Endothelial cell (in vitro differentiated cells): ENCODE results near the gene MPP3. TPM values are rescaled to one million over a fixed set of nuclear protein-coding genes. Genes with fewer than 3 reads are reported as not detected.

Experiments used
- DNase-seq: peaks from one replicate; pipeline ENCODE4 v3.0.0; 2021; ENCODE audit warnings: low spot score
- H3K27ac Mint-ChIP-seq: one replicate; pipeline ENCODE4 v1.8.0; 2021; ENCODE audit warnings: mixed read lengths, inconsistent platforms; ENCODE audit not compliant: unreplicated experiment
- H3K27me3 Mint-ChIP-seq: one replicate; pipeline ENCODE4 v1.8.0; 2021; ENCODE audit warnings: mild to moderate bottlenecking, moderate library complexity, mixed read lengths, inconsistent platforms; ENCODE audit not compliant: unreplicated experiment
- H3K36me3 Mint-ChIP-seq: one replicate; pipeline ENCODE4 v1.8.0; 2021; ENCODE audit warnings: mild to moderate bottlenecking, low read depth, mixed read lengths, inconsistent platforms; ENCODE audit not compliant: unreplicated experiment
- H3K4me1 Mint-ChIP-seq: one replicate; pipeline ENCODE4 v1.8.0; 2021; ENCODE audit warnings: mild to moderate bottlenecking, mixed read lengths, inconsistent platforms; ENCODE audit not compliant: unreplicated experiment
- H3K4me3 Mint-ChIP-seq: one replicate; pipeline ENCODE4 v1.8.0; 2021; ENCODE audit warnings: mild to moderate bottlenecking, mixed read lengths, inconsistent platforms; ENCODE audit not compliant: unreplicated experiment
- H3K9me3 Mint-ChIP-seq: one replicate; pipeline ENCODE4 v1.8.0; 2021; ENCODE audit warnings: mixed read lengths, inconsistent platforms; ENCODE audit not compliant: unreplicated experiment
- total RNA-seq: library from RNA; stranded (reverse); fragmentation: NEBNext Ultra II Directional; extraction: Animal tissue kit (Norgen Biotek cat#: 25700); gene quantifications from one replicate; pipeline ENCODE4 v1.2.1, GENCODE V29; 2021; ENCODE audit not compliant: unreplicated experiment
- TF ChIP-seq, protein P1 (sequence below): fragments of 200-600 bp; sonication (generic); IDR thresholded peaks from one replicate; pipeline ENCODE4 v1.5.0; 2021; ENCODE audit warnings: antibody characterized with exemption; ENCODE audit not compliant: unreplicated experiment

The MPP3 gene
- total RNA-seq, 1 donor from 2014 or later: 5.2 TPM

DNA sequence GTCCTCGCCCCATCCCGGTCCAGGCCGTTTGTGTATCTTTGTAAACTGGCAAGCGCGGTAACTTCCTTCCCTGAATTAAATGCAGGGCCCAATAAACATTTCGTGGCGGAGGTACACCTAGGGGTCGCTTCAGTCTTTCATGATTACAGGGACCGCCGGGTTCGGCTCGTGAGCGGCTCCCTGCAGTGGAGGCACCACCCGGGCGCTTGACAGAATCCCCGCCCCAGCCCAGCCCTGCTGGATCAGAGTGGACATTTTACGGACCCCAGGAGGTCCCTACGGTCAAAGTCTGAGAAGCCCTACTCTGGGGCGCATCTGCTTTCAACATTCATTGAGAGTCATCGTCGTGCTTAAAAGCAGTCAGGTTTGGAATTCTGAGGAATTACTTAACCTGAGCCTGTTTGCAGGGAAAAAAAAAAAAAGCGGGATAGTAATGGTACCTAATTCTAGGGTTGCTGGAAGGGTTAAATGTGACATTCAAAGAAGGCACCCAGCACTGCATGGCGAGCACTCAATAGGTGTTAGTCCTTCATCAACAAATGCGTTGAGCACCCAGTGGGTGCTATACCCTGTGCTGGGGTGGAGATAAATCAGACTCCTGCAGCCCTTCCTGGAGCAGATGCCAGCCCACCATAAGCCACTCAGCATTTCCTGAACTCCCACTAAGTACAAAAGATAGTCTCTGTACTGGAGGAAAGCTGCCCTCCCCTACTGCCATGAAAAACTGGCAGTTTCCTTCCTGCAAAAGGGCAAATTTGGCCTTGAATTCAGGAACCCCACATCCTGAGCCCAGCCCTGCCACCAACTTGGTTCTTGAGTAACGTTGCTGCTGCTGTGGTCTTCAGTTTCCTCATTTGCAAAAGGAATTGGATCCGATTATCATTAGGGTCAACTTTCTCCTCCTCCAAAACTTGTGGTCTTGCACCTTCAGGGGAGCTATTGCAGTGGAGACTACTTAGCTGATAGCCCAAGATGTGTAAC is 53.5 kb downstream of the MPP3 start:
- H3K9me3 Mint-ChIP-seq: no peaks in the 10 kb centered on the region
- TF ChIP-seq, protein P1, sequence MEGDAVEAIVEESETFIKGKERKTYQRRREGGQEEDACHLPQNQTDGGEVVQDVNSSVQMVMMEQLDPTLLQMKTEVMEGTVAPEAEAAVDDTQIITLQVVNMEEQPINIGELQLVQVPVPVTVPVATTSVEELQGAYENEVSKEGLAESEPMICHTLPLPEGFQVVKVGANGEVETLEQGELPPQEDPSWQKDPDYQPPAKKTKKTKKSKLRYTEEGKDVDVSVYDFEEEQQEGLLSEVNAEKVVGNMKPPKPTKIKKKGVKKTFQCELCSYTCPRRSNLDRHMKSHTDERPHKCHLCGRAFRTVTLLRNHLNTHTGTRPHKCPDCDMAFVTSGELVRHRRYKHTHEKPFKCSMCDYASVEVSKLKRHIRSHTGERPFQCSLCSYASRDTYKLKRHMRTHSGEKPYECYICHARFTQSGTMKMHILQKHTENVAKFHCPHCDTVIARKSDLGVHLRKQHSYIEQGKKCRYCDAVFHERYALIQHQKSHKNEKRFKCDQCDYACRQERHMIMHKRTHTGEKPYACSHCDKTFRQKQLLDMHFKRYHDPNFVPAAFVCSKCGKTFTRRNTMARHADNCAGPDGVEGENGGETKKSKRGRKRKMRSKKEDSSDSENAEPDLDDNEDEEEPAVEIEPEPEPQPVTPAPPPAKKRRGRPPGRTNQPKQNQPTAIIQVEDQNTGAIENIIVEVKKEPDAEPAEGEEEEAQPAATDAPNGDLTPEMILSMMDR: no peak
- peak overlapping the region; percentile 86 for H3K4me3 Mint-ChIP-seq
- H3K27ac Mint-ChIP-seq: peak overlapping the region; percentile 82
- H3K36me3 Mint-ChIP-seq: peaks cover 4% of the 10 kb centered on the region
- DNase-seq: peak; percentile 57
- peaks cover 21% of the 10 kb centered on the region for H3K4me1 Mint-ChIP-seq
- peaks cover 6% of the 10 kb centered on the region for H3K27me3 Mint-ChIP-seq

- H3K9me3 Mint-ChIP-seq: no peaks in the 10 kb centered on the region
- H3K27me3 Mint-ChIP-seq: peaks cover 9% of the 10 kb centered on the region
- DNase-seq: peak; percentile 94
- TF ChIP-seq, protein P1: no peak
- H3K4me3 Mint-ChIP-seq: peak within 1 kb of the TSS; percentile 91
- H3K4me1 Mint-ChIP-seq: peaks cover 21% of the 10 kb centered on the region
- H3K27ac Mint-ChIP-seq: peak within 1 kb of the TSS; percentile 96
- peaks cover 5% of the 10 kb centered on the region for H3K36me3 Mint-ChIP-seq
Observed at GRCh38 chr17:43778337-43779144, 54.4 kb downstream of the MPP3 start, which contains the start of gene DUSP3. Gene DUSP3 (minus strand): TSS chr17:43778977. CDS start chr17:43778924, 53 bp downstream.

DNA sequence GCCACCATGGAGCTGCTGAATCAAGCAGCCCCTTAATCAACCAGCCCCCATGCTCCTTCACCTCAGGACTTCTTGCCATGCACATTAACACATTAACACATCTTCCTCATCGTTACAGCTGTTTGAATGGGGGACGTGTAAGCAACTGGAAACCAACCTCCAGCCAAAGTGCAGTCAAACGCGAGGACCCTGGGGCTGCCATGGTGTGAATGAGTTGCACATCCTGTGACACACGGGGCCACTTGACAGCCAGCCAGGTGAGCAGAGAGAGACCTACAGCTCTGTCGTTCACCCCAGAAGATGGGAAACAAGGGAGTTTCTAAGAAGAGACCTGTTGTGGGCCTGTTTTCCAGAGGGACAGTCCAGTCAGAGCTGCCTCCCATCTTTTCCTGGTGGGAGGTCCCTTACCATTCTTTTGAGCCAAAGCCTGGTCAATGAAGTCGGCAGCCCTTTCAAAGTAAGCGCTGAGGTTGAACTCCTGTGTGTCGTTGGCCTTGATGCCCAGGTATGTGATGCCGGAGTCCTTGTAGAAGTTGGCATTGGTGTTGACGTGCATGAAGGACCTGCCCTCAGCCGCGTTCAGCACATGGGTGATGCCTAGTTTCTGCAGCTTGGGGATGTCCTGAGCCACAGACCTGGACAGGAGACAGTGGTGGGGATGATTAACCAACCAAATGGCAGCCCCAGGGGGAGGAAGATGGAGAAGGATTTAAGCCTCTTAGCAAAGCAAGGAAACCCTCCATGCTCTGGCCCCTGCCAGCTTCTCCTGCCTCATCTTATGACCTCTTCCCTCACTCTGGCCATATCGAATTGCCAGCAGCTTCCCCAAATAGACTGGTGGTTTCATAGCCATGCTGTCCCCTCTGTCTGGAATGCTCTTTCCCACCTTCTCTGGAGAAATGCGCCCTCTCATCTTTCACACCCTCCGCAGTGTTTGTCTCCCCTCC is 58.4 kb downstream of the MPP3 start:
- peak overlapping the region; percentile 56 for H3K4me3 Mint-ChIP-seq
- DNase-seq: no peak
- no peak overlapping the region for H3K27ac Mint-ChIP-seq
- TF ChIP-seq, protein P1: no peak
- H3K9me3 Mint-ChIP-seq: no peaks in the 10 kb centered on the region
- H3K27me3 Mint-ChIP-seq: peaks cover 9% of the 10 kb centered on the region
- peaks cover 5% of the 10 kb centered on the region for H3K4me1 Mint-ChIP-seq
- H3K36me3 Mint-ChIP-seq: peaks cover 23% of the 10 kb centered on the region

DNA sequence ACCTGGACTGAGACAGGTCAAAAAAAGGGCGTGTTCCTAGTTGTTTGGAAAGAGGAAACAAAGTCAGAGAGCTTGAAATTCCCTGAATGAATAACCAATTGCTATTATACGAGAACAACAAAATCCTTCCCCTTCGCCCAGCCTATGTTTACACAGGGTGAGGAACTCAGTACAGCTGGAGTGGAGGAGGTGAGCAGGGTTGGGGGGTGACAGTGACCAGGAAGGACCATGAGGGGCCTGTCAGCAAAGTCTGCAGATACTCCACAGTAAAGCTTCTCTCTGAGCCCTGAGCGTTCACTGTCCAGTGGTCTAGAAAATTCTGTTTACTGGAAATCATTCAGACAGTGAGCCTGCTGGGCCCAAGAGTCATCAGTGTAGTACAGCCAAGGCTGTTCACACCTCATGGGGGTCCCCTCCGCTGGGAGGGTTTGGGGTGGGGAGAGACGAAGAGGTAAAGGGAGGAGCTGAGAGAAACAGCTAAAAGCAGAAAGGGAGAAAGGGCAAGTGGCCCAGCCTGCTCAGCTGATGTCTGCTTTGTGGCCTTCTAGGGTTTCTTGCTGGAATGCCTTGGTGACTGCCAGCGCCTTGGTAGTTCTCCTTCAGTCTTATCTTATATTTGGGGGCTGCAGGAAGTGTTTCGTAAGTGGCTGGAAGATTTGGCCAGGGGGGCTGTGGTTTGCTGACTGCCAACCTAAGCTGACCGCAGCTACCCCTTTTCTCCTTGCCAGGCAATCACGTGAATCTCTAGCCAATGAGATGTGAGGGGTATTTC is 59.9 kb downstream of the MPP3 start:
- no peak for DNase-seq
- no peak overlapping the region for H3K27ac Mint-ChIP-seq
- TF ChIP-seq, protein P1: no peak
- H3K4me3 Mint-ChIP-seq: peak overlapping the region; percentile 58
- no peaks in the 10 kb centered on the region for H3K9me3 Mint-ChIP-seq
- H3K27me3 Mint-ChIP-seq: peaks cover 7% of the 10 kb centered on the region
- H3K4me1 Mint-ChIP-seq: peaks cover 5% of the 10 kb centered on the region
- peaks cover 29% of the 10 kb centered on the region for H3K36me3 Mint-ChIP-seq
